ENCODE measurements around the gene NPHS1.

GRCh38 chr19:35788205-35788960, 63.9 kb downstream of the NPHS1 start:
- TF ChIP-seq MYC (IDR thresholded peaks at IDR 0.05; ENCODE audit: low read depth, low read length) (no peak), MYC (CRISPR knock-in tag; IDR thresholded peaks at IDR 0.05; ENCODE audit: borderline replicate concordance, low read depth) (no peak), ZFX (CRISPR knock-in tag; IDR thresholded peaks at IDR 0.05) (no peak), NRF1 (conservative IDR thresholded peaks at IDR 0.05 in 1 of 2, IDR thresholded peaks at IDR 0.05 in 1 of 2) (no peak), MEIS2 (IDR thresholded peaks at IDR 0.05; ENCODE audit: partially characterized antibody) (no peak), ZNF384 (IDR thresholded peaks at IDR 0.05; ENCODE audit: low read depth, low read length) (no peak), NR2C2 (CRISPR knock-in tag; IDR thresholded peaks at IDR 0.05) (no peak), NR2C2 (tag; IDR thresholded peaks at IDR 0.05) (no peak)

Data from K562 (cell line).